HepG2 (cell line): ENCODE results near the gene EPHB4. TPM values are rescaled to one million over a fixed set of nuclear protein-coding genes. Genes with fewer than 3 reads are reported as not detected.

Source experiments
- ARNTL ChIP-seq: sonication (generic); formaldehyde crosslinking; IDR thresholded peaks from 2 replicates; pipeline ENCODE4 v1.4.0; 2020; ENCODE audit warnings: mild to moderate bottlenecking, missing genetic modification reagents
- CBX5 ChIP-seq: sonication (generic); formaldehyde crosslinking; IDR thresholded peaks from 2 replicates; pipeline ENCODE4 v1.4.0; 2020; ENCODE audit warnings: missing genetic modification reagents, borderline replicate concordance
- CCDC6 ChIP-seq: sonication (generic); formaldehyde crosslinking; IDR thresholded peaks from 2 replicates; pipeline ENCODE4 v1.8.1; 2022; ENCODE audit warnings: mild to moderate bottlenecking, missing genetic modification reagents, moderate library complexity
- ETV5 ChIP-seq: IDR thresholded peaks from 2 replicates; pipeline ENCODE4 v1.6.1; 2018; ENCODE audit warnings: missing biosample characterization, missing genetic modification reagents, inconsistent platforms, borderline replicate concordance
- FOSL1 ChIP-seq: sonication (generic); formaldehyde crosslinking; IDR thresholded peaks from 2 replicates; pipeline ENCODE4 v1.9.0; 2021; ENCODE audit warnings: missing genetic modification reagents, borderline replicate concordance
- HOXA5 ChIP-seq: sonication (generic); formaldehyde crosslinking; IDR thresholded peaks from 2 replicates; pipeline ENCODE4 v1.4.0; 2020; ENCODE audit warnings: missing genetic modification reagents
- HOXA7 ChIP-seq: sonication (generic); formaldehyde crosslinking; IDR thresholded peaks from 2 replicates; pipeline ENCODE4 v1.8.1; 2022; ENCODE audit warnings: mild to moderate bottlenecking, missing genetic modification reagents, moderate library complexity
- KMT2A ChIP-seq: sonication (generic); formaldehyde crosslinking; IDR thresholded peaks from 2 replicates; pipeline ENCODE4 v1.4.0; 2020; ENCODE audit warnings: missing genetic modification reagents
- MZF1 ChIP-seq: sonication (generic); formaldehyde crosslinking; IDR thresholded peaks from 2 replicates; pipeline ENCODE4 v1.8.1; 2023; ENCODE audit warnings: mild to moderate bottlenecking, missing genetic modification reagents, borderline replicate concordance
- NR2F1 ChIP-seq, 2 experiments: fragments of 450-650 bp in 1 of 2; formaldehyde crosslinking in 1 of 2; IDR thresholded peaks; 2 replicates each; pipeline versions ENCODE4 v1.5.0 to v1.6.1; 2016 to 2020; ENCODE audit warnings: mild to moderate bottlenecking in 1 of 2, missing compliant biosample characterization in 1 of 2, missing genetic modification reagents in 1 of 2, moderate library complexity in 1 of 2
- STAG1 ChIP-seq: sonication (generic); formaldehyde crosslinking; IDR thresholded peaks from 2 replicates; pipeline ENCODE4 v1.4.0; 2020; ENCODE audit warnings: missing genetic modification reagents
- SYNCRIP ChIP-seq: fragments of 200-400 bp; formaldehyde crosslinking; IDR thresholded peaks from 2 replicates; pipeline ENCODE4 v1.6.1; 2018; ENCODE audit warnings: mild to moderate bottlenecking, low read depth, low read length; ENCODE audit not compliant: insufficient read depth
- THAP11 ChIP-seq: IDR thresholded peaks from 2 replicates; pipeline ENCODE4 v1.6.1; 2016; ENCODE audit warnings: missing biosample characterization, missing genetic modification reagents
- TIGD3 ChIP-seq: sonication (generic); formaldehyde crosslinking; IDR thresholded peaks from 2 replicates; pipeline ENCODE4 v1.5.1; 2020; ENCODE audit warnings: mild to moderate bottlenecking, missing genetic modification reagents, borderline replicate concordance
- TRIM24 ChIP-seq: sonication (generic); formaldehyde crosslinking; IDR thresholded peaks from 2 replicates; pipeline ENCODE4 v1.8.0; 2022; ENCODE audit warnings: mild to moderate bottlenecking, missing genetic modification reagents
- ZNF101 ChIP-seq: sonication (generic); formaldehyde crosslinking; IDR thresholded peaks from 2 replicates; pipeline ENCODE4 v1.4.0; 2020; ENCODE audit warnings: mild to moderate bottlenecking, low read depth, missing genetic modification reagents, borderline replicate concordance
- ZNF256 ChIP-seq: sonication (generic); formaldehyde crosslinking; conservative IDR thresholded peaks from 2 replicates; pipeline ENCODE4 v1.4.0; 2020; ENCODE audit warnings: missing genetic modification reagents
- ZNF362 ChIP-seq: sonication (generic); formaldehyde crosslinking; IDR thresholded peaks from 2 replicates; pipeline ENCODE4 v1.4.0; 2020; ENCODE audit warnings: missing genetic modification reagents, mild to moderate bottlenecking, borderline replicate concordance
- ZNF44 ChIP-seq: sonication (generic); formaldehyde crosslinking; IDR thresholded peaks from 2 replicates; pipeline ENCODE4 v1.5.1; 2020; ENCODE audit warnings: mild to moderate bottlenecking, missing genetic modification reagents
- ZNF615 ChIP-seq: sonication (generic); formaldehyde crosslinking; IDR thresholded peaks from 2 replicates; pipeline ENCODE4 v1.5.0; 2020; ENCODE audit warnings: mild to moderate bottlenecking, missing genetic modification reagents, borderline replicate concordance
- ZNF704 ChIP-seq: sonication (generic); formaldehyde crosslinking; IDR thresholded peaks from 2 replicates; pipeline ENCODE4 v1.8.1; 2023; ENCODE audit warnings: mild to moderate bottlenecking, inconsistent platforms, moderate library complexity, missing genetic modification reagents, borderline replicate concordance
- ZNF780A ChIP-seq: sonication (generic); formaldehyde crosslinking; IDR thresholded peaks from 2 replicates; pipeline ENCODE4 v1.8.0; 2022; ENCODE audit warnings: mild to moderate bottlenecking, missing genetic modification reagents, moderate library complexity
- ZNF788 ChIP-seq: sonication (generic); formaldehyde crosslinking; IDR thresholded peaks from 2 replicates; pipeline ENCODE4 v1.5.0; 2020; ENCODE audit warnings: mild to moderate bottlenecking, missing genetic modification reagents, borderline replicate concordance
- ZNF792 ChIP-seq: IDR thresholded peaks from 2 replicates; pipeline ENCODE4 v1.6.1; 2016
- ZNF891 ChIP-seq: sonication (generic); formaldehyde crosslinking; IDR thresholded peaks from 2 replicates; pipeline ENCODE4 v1.5.0; 2020; ENCODE audit warnings: mild to moderate bottlenecking, missing genetic modification reagents
- ZSCAN29 ChIP-seq: sonication (generic); formaldehyde crosslinking; conservative IDR thresholded peaks from 2 replicates; pipeline ENCODE4 v1.4.0; 2020; ENCODE audit warnings: mild to moderate bottlenecking, missing genetic modification reagents
- polyA plus RNA-seq, 8 experiments: library from polyadenylated mRNA; depleted of rRNA in 3 of 8; stranded (reverse) in 7 of 8; unstranded in 1 of 8; fragments of >200 nt; fragmentation: Illumina TruSeq in 4 of 8; extraction: Trizol in 4 of 8; gene quantifications; 2 replicates each; pipeline versions ENCODE4 v1.2.1 to v1.2.3, GENCODE V29; 2011 to 2016; ENCODE audit warnings: low read depth in 4 of 8, missing spikeins in 1 of 8, mixed read lengths in 1 of 8; ENCODE audit not compliant: insufficient read depth in 1 of 8
- total RNA-seq, 5 experiments: library from RNA; depleted of rRNA; stranded (reverse); fragments of >200 nt; fragmentation: Illumina TruSeq; extraction: Trizol; gene quantifications; 2 replicates each; pipeline ENCODE4 v1.2.3, GENCODE V29; 2016; ENCODE audit warnings: low read depth in 1 of 5

The EPHB4 gene
- total and polyA plus RNA-seq, 2 of the 13 experiments (the other 11 are each of a cell fraction or from before 2014, with no cell fraction given) = 61.4 to 69.6 TPM

GRCh38 chr7:100874577-100875355, 47.4 kb upstream of the EPHB4 start, which contains the start of gene SRRT (continued):
- TF ChIP-seq THAP11 (CRISPR knock-in tag) (peak; percentile 95), ZNF44 (CRISPR knock-in tag) (no peak), HOXA7 (CRISPR knock-in tag) (no peak), ZNF792 (CRISPR knock-in tag) (no peak), ZNF891 (CRISPR knock-in tag) (peak; percentile 89), STAG1 (CRISPR knock-in tag) (no peak), ZNF704 (CRISPR knock-in tag) (0 out of 2 replicates have a peak, but pooled peaks have one; percentile 59), HOXA5 (CRISPR knock-in tag) (peak; percentile 76), CBX5 (peak; percentile 82), ZSCAN29 (peak; percentile 79; the same call in 1 of the 2 replicates), ZNF780A (CRISPR knock-in tag) (no peak), SYNCRIP (no peak), MZF1 (no peak), NR2F1 (CRISPR knock-in tag; IDR thresholded peaks at IDR 0.05) (no peak), KMT2A (CRISPR knock-in tag) (peak; percentile 68; the same call in 1 of the 2 replicates), ZNF615 (0 out of 2 replicates have a peak, but pooled peaks have one; percentile 59), CCDC6 (CRISPR knock-in tag) (peak; percentile 80; the same call in 1 of the 2 replicates), ZNF788 (CRISPR knock-in tag) (peak; percentile 85; the same call in 1 of the 2 replicates), ZNF101 (CRISPR knock-in tag) (0 out of 2 replicates have a peak, but pooled peaks have one; percentile 58), ETV5 (CRISPR knock-in tag) (peak; percentile 92), TRIM24 (CRISPR knock-in tag) (no peak), TIGD3 (CRISPR knock-in tag) (no peak), FOSL1 (CRISPR knock-in tag) (no peak), ZNF256 (CRISPR knock-in tag) (no peak), ARNTL (CRISPR knock-in tag) (peak; percentile 66; the same call in 1 of the 2 replicates), ZNF362 (CRISPR knock-in tag) (no peak)
